Left lung (tissue), 10 donors: Measurements from ENCODE around the gene AK5. TPM values are rescaled to one million over a fixed set of nuclear protein-coding genes. Genes with fewer than 3 reads are reported as not detected.

Experiments
- ATAC-seq: fragments of 200-7000 bp; cut with Tn5 transposase; one replicate; pipeline ENCODE4 v1.9.1; 2020; ENCODE audit warnings: moderate library complexity
- DNase-seq, 4 donors: peaks; one replicate each; pipeline ENCODE4 v3.0.0-alpha.2; 2013 to 2020
- H3K27ac ChIP-seq, 2 donors: fragments of 200-600 bp; sonication (generic) in 1 of 2; one replicate each; pipeline versions ENCODE4 v1.5.0 to v1.8.0; 2020 to 2021
- H3K27me3 ChIP-seq, 2 donors: fragments of 200-600 bp; sonication (generic) in 1 of 2; one replicate each; pipeline versions ENCODE4 v1.5.0 to v1.8.0; 2020 to 2021
- H3K36me3 ChIP-seq, 2 donors: fragments of 200-600 bp; sonication (generic) in 1 of 2; one replicate each; pipeline versions ENCODE4 v1.5.0 to v1.8.0; 2020 to 2021
- H3K4me1 ChIP-seq, 2 donors: fragments of 200-600 bp; one replicate each; pipeline ENCODE4 v1.8.0; 2021
- H3K4me3 ChIP-seq, 2 donors: fragments of 200-600 bp; sonication (generic) in 1 of 2; one replicate each; pipeline versions ENCODE4 v1.5.0 to v1.8.0; 2020 to 2021; ENCODE audit warnings: mild to moderate bottlenecking in 1 of 2
- H3K9me3 ChIP-seq, 2 donors: fragments of 200-600 bp; sonication (generic) in 1 of 2; one replicate each; pipeline versions ENCODE4 v1.5.0 to v1.8.0; 2020 to 2021
- CTCF ChIP-seq, 2 donors: fragments of 200-600 bp; sonication (generic) in 1 of 2; IDR thresholded peaks; one replicate each; pipeline versions ENCODE4 v1.5.0 to v1.8.0; 2021; ENCODE audit warnings: antibody characterized with exemption in 2 of 2
- intact Hi-C, 2 donors: fragments of 100-400 bp; cut with DNase I; formaldehyde crosslinking; loops; one replicate each; pipeline versions ENCODE4 v1.11.2 to v1.14.2; 2022
- polyA plus RNA-seq, 6 donors: library from polyadenylated mRNA; unstranded; fragments of 120-200 nt; gene quantifications; one replicate each; pipeline ENCODE4 v1.2.1, GENCODE V29; 2013; ENCODE audit not compliant: insufficient read length in 6 of 6
- total RNA-seq, 2 donors: library from RNA; stranded (reverse); fragmentation: NEBNext Ultra II Directional; extraction: Animal tissue kit (Norgen Biotek cat#: 25700); gene quantifications; one replicate each; pipeline ENCODE4 v1.2.1, GENCODE V29; 2021
- donor health status: DM: no; HTN: yes; CAD: no.
- donor health status: DM: no; HTN: no; CAD: no.

AK5 gene
- total and polyA plus RNA-seq, 8 donors, result 0.29 to 1.4 (median 0.80) TPM

GRCh38 chr1:77313491-77313890, 31.7 kb downstream of the AK5 start:
- Histone ChIP-seq H3K9me3 (no peaks in the 10 kb centered on the region), H3K4me3 (no peak overlapping the region), H3K36me3 (no peaks in the 10 kb centered on the region), H3K27ac (no peak overlapping the region), H3K4me1 (no peaks in the 10 kb centered on the region), H3K27me3 (no peaks in the 10 kb centered on the region)
- no peak for TF ChIP-seq CTCF (IDR thresholded peaks at IDR 0.05)
- intact Hi-C loops, result no loop called here
- DNase-seq (peak in 1 of 4 donors; percentile 5), ATAC-seq (peak; percentile 41)

- no peak for DNase-seq
Observed at GRCh38 chr1:77316006-77316405, 34.2 kb downstream of the AK5 start.

DNA sequence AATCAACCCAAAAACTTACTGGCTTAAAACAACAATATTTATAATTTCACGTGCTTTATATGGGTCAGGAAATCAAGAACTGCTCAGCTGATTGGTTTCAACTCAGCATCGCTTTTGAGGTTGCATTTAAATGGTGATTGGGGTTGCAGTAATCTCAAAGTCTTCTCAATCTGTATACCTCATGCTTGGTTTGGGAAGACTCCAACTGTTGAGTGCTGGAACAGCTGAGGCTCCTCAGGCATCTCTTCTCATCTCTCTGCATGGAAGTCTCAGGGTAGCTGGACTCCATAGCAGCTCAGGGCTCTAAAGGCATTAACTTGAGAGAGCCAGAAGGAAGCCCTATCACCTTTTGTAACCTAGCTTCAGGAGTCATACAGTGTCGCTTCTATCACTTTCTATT, 35.1 kb downstream of the AK5 start:
- Histone ChIP-seq H3K27ac (no peak overlapping the region), H3K9me3 (no peaks in the 10 kb centered on the region), H3K4me3 (no peak overlapping the region), H3K36me3 (no peaks in the 10 kb centered on the region), H3K4me1 (no peaks in the 10 kb centered on the region), H3K27me3 (no peaks in the 10 kb centered on the region)
- no peak for TF ChIP-seq CTCF (IDR thresholded peaks at IDR 0.05)
- intact Hi-C loops, result no loop called here
- ATAC-seq (no peak), DNase-seq (no peak)

More at GRCh38 chr1:77316006-77316405, 34.2 kb downstream of the AK5 start:
- Histone ChIP-seq H3K27me3 (no peaks in the 10 kb centered on the region), H3K36me3 (no peaks in the 10 kb centered on the region), H3K4me1 (no peaks in the 10 kb centered on the region), H3K27ac (no peak overlapping the region), H3K9me3 (no peaks in the 10 kb centered on the region), H3K4me3 (no peak overlapping the region)
- TF ChIP-seq CTCF (IDR thresholded peaks at IDR 0.05), result no peak
- intact Hi-C loops, result no loop called here
- no peak for ATAC-seq

- intact Hi-C loops, result no loop called here
- Histone ChIP-seq H3K27ac (no peak overlapping the region), H3K9me3 (no peaks in the 10 kb centered on the region), H3K4me1 (no peaks in the 10 kb centered on the region), H3K36me3 (no peaks in the 10 kb centered on the region), H3K4me3 (no peak overlapping the region), H3K27me3 (no peaks in the 10 kb centered on the region)
- TF ChIP-seq CTCF (IDR thresholded peaks at IDR 0.05), result no peak
- no peak for ATAC-seq
- no peak for DNase-seq
Observed at GRCh38 chr1:77319036-77319705, 37.4 kb downstream of the AK5 start.

DNA sequence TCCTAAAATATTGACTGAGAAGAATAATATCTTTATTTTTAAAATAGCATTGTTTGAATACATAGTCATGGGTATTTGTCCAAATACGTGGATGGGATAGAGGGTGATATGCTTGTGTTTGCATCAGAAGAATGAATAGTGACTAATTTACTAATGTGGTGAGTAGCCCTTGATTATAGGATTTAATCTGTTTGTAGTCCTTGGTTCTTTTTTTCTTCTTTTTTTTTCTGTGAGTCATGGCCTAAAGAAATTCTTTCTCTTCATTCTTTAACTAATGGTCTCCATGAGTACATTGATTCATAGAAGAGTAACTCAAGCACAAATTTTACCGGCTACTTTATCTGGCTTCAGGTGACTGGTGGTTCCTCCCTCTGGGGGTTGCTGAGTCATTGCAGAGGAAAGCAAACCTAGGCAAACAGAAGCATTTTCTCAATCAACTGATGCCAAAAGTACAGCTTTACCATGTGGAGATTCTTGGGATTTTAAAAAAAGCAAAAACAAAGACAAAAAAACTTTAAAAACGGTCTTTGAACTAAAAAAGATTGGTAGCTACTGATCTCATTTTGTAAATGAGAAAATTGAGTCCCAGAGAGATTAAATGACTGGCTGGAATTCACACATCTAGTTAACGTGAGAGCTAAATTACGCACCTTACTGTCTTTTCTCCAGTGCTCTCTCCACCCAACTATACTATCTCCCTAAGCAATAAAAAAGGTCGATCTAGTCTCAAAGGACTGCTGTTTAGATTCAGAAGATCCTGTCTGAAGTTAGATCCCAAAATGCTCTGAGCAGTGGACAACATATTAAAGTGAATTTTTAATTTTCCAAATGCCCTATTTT, 40.5 kb downstream of the AK5 start:
- DNase-seq (no peak), ATAC-seq (no peak)
- no peak overlapping the region for H3K4me3 ChIP-seq
- H3K27me3 ChIP-seq, result no peaks in the 10 kb centered on the region
- no peaks in the 10 kb centered on the region for H3K4me1 ChIP-seq
- intact Hi-C loops, result no loop called here
- no peaks in the 10 kb centered on the region for H3K9me3 ChIP-seq
- H3K36me3 ChIP-seq, result no peaks in the 10 kb centered on the region
- no peak for TF ChIP-seq CTCF (IDR thresholded peaks at IDR 0.05)
- H3K27ac ChIP-seq, result no peak overlapping the region
